GM18520 (cell line): ENCODE measurements around the gene AMH.

Experiments
- ATAC-seq: cut with Tn5 transposase; IDR thresholded peaks from one replicate; pipeline ENCODE4 v1.9.1; 2021; ENCODE audit not compliant: unreplicated experiment

Gene AMH

DNA sequence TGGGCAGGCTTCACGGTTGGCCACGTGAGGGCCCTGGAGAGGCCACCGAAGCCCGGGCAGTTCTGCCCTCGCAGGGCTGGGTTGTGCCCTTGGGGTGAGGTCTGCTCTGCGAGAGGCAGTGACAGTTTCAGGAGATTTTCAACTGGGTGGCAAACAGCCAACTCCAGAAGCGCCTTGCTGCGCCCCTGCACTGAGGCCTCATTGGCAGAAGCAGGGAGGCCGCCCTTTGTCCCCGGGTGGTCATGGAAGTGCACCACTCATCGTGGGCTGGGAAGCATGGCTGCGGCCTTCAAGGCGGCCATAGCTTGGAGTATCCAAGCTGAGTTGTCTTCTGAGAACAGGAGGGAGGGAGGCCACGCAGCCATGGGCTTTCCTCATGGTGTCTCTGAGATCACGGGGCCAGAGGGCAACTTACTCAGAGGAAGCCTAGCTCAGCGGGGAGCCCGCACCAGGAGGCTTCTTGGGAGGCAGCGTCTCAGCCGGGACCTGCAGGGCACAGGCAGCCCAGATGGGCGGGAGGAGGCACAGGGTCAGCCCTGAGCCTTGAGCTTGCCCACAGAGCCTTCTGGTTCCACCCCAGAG is 27.8 kb upstream of the AMH start:
- no peak for ATAC-seq

DNA sequence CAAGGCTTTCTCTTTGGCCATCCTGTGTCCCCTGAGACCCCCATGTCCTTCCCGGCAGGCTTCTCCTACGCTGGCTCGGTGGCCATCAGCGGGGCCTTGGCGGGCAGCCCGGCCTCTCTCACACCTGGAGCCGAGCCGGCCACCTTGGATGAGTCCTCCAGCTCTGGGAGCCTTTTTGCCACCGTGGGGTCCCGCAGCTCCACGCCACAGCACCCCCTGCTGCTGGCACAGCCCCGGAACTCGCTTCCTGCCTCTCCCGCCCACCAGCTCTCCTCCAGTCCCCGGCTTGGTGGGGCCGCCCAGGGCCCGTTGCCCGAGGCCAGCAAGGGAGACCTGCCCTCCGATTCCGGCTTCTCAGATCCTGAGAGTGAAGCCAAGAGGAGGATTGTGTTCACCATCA is 27.2 kb upstream of the AMH start:
- ATAC-seq = no peak

DNA sequence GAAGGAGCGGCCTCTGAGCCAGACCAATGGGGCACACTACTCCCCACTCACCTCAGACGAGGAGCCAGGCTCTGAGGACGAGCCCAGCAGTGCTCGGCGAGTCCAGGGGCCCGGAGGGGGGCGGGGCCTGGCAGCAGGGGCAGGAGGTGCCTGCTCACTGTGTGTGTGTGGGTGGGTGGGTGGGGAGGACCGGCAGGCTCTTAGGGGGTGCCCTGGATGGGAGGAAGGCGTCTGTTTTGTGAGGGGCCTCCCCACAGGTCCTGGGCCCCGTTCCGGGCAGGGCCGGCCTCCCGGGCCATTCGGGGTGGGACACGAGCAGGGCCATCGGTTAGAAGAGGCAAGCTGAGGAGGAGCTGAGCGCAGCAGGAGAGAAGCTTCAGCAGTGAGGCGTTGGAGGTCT is 25.7 kb upstream of the AMH start:
- ATAC-seq = no peak

DNA sequence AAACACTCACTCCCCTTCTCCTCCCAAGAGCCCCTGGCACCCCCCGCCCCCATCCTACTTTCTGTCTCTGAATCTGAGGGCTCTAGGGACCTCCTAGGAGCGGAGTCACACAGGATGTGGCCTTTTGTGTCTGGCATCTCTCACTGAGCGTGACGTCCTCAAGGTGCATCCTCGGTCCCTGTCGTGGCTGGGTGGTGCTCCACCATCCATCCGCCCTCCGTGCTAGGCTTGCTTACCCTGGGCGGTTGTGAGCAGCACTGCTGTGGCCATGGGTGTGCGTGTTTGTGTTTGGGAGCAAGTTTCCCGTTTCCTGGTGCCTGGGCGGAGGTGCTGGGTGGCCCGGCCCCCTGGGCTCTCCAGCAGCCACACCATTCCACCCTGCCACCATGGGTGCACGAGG is 25.2 kb upstream of the AMH start:
- no peak for ATAC-seq

DNA sequence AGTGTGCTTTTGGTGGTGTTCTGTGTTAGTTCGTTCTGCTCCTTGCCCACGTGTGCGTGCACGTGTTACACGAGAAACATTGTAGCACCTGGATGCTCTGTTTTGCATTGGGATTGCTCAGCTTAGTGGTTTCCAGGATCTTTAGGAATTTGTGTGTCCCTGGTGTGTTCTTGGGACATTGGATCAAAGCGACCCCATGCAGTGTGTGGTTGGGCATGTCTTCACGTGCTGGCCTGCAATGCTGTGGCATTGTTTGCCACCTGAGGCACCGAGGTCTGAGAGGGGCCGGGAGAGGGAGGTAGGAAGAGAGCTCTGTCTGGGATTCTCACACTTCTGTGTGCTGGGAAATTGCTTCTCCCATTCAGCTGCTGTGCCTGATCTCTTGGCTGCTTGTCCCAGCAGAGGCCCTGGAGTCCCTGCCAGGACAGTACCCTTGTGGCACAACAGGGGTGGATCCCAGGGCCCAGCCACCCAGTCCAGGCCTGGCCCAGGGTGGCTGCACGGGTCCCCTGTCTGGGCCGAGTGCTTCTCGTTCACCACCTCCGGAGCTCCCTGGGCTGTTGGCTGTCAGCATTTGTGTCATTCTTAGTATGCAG is 24.3 kb upstream of the AMH start:
- no peak for ATAC-seq

DNA sequence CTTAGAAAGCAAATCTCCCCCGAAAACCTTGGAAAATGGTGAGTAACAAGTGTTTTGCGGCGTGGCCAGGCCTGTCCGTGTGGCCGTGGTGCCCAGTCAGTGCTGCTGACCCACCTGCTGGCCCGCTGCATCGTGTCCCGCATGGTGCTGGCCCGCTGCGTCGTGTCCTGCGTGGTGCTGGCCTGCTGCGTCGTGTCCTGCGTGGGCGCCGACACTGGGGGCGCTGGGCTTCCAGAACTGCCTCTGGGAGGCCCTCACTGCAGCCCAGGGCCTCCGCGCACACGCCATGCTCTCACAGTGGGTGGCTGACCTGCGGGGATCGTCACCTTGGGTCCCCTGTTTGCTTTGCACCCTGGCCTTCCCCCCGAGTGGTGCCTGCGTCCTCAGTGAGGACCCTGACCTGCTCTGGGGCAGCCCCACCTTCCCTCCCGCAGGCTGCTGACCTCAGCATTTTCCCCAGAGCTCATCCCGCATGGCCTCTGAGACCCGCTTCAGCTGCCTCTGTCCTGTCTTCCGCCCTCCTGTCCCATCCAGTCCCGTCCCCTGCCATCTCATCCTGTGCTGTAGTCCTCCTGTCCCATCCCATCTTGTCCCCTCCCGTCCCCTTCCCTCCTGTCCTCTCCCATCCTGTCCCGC is 23.6 kb upstream of the AMH start:
- no peak for ATAC-seq

DNA sequence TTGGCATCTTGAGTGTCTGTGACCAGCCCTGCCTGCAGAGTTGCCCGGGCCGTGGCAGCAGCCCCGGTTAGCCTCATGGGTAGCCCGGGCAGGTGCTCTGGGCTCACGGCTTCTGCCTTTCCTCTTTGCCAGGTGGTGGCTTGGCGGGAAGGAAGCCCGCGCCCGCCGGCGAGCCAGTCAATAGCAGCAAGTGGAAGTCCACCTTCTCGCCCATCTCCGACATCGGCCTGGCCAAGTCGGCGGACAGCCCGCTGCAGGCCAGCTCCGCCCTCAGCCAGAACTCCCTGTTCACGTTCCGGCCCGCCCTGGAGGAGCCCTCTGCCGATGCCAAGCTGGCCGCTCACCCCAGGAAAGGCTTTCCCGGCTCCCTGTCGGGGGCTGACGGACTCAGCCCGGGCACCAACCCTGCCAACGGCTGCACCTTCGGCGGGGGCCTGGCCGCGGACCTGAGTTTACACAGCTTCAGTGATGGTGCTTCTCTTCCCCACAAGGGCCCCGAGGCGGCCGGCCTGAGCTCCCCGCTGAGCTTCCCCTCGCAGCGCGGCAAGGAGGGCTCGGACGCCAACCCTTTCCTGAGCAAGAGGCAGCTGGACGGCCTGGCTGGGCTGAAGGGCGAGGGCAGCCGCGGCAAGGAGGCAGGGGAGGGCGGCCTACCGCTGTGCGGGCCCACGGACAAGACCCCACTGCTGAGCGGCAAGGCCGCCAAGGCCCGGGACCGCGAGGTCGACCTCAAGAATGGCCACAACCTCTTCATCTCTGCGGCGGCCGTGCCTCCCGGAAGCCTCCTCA is 22.9 kb upstream of the AMH start:
- no peak for ATAC-seq

DNA sequence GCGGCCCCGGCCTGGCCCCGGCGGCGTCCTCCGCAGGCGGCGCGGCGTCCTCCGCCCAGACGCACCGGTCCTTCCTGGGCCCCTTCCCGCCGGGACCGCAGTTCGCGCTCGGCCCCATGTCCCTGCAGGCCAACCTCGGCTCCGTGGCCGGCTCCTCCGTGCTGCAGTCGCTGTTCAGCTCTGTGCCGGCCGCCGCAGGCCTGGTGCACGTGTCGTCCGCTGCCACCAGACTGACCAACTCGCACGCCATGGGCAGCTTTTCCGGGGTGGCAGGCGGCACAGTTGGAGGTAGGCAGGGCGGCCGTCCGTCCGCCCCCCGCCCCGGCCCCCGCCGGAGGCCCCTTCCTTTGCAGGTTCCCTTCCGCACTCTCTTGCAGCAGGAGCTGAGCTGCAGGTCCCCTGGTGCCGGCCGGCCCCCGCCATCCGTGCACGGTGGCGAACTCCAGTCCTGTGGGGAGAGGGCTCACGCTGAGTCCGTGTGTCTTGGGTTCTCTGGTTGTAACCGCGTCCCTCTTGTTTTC is 22.2 kb upstream of the AMH start:
- ATAC-seq = no peak

DNA sequence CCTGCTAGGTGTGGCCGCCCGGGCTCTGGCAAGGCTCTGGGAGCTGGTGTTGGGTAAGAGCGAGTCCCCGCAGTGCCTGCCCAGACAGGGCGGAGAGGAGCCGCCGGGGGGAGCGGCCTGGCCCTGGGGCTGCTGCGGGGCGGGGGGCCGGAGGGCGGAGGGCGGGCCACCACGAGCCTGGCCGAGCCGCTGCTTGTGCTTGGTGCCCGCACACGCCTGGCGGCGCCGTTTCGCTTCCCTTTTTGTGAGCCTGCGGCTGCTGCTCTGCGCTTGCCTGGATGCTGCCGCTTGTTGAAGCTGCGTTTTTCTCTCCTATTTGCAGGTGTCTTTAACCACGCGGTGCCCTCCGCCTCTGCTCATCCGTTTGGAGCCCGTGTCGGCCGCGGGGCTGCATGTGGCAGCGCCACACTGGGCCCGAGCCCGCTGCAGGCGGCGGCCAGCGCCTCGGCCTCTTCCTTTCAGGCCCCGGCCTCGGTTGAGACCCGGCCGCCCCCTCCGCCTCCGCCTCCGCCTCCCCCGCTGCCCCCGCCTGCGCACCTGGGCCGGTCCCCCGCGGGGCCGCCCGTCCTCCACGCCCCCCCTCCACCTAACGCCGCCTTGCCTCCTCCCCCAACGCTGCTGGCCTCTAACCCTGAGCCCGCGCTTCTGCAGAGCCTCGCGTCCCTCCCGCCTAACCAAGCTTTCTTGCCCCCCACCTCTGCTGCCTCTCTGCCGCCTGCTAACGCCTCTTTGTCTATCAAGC is 21.5 kb upstream of the AMH start:
- no peak for ATAC-seq

DNA sequence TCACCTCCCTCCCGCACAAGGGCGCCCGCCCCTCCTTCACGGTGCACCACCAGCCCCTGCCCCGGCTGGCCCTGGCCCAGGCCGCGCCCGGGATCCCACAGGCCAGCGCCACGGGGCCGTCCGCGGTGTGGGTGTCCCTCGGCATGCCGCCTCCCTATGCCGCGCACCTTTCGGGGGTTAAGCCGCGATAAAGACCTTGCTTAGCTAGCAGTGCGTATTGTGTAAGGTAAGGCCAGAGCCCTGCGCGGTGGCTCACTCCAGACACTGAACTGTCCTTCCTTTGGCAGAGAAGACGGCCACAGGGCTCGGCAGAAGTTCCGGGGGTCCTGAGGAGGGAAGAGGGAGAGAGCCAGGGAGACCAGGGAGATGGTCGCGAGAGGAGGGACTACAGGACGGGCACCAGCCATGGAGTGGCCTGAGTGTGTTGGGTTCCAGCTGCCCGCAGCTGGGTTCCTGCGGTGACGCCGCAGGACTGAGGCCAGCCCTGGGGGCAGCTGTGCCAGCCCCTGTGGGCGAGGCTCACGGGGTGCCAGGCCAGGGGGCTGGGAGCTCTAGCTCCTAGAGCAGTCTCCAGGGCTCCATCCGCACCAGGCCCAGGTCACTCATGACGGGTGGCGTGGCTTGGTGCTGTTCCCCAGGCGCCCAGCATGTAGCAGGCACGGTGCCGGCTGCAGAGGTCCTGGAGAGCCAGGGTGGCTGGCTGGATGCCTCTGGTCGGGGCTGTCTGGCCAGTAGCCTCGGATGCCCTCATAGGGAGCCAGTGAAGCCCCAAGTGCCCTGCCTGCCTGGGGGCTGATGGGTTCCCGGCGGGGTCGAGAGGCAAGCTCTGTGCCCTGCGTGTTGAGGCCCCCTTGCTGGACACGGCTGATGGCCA is 20.7 kb upstream of the AMH start:
- ATAC-seq = no peak

DNA sequence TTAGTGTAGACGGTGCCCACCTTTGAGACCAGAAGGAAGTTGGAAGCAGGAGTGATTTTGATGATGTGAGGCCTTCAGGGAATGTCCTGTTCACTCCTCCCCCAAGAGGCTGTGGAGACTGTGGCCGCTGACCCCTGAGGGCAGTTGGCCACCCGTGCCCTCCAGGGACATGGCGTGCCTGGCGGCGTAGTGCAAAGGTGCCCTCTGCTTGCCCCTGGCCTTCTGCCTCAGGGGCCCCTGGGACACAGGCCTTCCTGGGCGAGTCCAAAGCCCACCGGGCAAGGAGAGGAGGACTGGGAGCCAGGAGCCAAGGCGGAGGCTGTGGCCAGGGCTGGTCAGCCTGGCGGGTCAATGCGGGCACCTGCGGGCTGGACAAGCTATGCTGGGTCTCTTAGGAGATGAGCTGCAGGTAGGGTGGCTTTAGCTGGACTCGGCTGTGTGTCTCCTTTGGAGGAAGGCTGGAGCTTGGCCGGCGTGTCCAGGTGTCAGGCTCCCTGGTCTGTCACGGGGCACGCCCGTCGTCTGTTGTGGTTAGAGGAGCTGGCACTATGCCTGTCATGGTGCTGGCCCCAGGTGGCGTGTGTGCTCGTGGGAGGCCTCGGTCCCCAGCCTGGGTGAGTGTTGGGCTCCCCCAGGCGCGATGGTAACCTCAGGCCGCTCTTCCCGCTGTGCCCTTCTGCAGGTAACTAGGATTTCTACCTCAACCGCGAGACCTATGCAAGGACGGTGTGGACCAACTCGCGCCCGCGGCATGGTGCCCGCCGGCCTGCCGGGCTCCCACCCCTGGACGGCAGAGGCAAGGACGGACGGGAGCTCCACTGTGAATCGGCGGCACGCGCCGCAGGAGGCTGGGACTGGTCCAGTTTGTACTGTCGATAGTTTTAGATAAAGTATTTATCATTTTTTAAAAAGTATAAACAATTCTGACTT is 19.8 kb upstream of the AMH start:
- ATAC-seq = no peak

DNA sequence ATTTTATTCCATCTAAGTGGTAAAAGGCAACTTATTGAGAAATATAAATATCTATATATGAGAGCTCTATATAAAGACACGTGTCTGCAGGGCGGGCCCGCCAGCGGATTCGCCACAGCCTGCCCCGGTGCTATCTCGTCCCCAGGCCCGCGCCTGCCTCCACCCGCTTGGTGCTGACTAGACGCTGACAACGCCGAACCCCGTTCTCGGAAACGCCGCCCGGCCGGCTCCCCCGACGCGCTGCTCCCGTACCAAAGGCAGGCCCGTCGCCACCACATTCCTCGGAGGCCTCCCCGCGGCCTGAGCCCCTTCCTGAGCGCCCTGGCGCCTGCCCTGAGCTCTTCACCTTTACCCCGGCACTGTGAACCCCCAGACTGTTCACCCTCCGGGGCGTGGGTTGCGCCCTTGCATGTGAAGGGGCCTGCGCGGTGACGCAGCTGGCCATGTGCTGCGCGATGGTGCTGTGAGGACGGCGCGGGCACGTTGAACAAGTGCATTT is 19.0 kb upstream of the AMH start:
- ATAC-seq = no peak

DNA sequence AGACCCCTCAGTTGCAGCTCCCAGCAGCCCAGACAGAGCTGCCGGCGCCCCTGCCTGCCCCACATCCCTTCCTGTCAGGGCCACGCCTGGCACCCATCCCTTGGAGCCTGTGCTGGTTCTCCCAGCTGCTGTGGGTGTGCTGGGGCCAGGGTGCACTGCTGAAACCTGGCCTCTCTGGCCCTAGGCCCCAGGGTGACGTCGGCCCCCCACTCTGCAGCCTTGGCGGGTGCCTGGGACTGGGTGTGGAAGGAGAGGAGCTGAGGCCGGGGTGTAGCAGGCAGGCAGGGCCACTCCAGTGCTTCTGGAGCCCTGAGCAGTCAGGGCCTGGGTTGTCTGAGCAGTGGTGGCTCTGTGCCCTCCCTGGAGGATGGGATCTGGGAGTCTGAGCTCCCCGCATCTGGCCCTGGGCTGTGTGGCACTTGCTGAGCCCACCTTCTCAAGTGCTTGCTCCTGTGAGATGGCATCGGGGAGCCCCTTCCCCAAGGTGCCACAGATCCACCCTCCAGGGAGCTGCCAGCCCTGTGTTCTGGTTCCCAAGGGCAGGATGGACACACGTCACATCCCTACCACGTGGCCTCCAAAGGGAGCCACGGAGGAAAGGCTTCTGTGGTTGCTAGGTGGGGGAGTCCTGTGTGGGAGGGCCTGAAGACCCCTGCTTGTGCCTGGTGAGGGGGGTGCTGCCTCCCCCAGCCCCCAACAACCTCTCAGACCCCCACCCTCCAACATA is 18.2 kb upstream of the AMH start:
- ATAC-seq = no peak

DNA sequence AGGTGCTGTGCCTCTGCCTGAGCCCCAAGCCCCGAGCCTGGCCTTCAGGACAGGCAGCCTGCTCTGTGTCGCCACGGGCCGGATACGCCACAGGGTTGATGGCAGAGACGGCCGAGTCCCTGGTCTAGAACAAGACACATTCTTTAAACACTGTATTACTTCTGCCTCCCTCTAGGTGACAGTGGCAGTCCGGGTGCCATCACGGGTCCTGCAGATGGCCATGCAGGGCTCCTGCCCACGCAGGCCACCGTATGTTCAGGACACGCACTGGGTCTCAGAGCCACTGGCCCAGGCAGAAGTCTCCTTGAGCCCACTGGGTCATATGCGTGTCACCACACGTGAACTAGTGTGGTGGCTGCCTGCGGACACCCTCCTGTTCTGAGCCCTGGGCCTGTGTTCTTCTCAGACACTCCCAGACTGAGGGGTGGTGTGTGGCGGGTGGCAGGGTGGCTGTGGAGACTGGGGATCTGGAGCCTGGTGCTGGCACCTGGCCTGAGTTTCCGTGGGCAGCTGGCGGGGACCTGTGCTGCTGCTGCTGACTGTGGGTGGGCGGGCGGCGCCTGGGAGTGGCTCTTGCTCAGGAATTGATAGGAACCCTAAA is 17.4 kb upstream of the AMH start:
- no peak for ATAC-seq

DNA sequence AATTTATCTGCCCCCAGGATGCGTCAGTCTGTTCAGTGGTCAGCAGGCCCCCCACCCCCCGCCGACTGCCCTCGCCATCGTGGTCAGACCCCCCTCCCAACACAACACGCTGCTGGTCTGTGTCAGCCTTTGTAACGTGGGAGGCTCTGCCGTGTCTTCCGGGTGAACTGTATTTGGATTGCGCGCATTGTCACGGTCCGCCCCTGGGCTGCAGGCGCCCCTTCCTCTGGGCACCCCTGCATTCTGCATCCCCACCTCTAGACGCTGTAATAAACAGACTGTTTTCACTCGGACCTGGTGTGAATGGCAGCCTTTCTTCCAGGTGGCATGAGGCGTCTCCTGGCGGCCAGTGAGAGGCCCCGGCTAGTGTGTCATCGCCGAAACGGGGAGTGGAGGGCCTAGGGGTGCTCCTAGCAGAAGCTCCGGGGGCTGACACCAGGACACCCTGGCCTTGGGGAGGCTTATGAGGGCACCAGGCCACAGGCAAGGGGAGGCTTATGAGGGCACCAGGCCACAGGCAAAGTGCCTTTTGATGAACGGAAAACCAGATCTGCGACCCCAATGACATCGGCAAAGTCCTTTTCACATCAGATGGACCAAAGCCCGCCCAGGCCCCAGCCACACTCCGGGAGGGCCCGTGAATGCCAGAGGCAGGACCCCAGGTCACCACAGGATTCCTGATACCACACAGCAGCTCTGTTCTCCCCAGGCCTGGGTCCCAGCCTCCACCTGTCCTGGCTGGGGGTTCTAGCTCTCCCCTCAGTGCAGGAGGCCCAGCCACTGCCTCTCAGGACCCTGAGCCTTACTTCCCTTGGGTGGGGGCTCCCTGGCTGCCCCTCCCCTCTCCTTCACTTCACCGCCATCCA is 16.6 kb upstream of the AMH start:
- ATAC-seq = no peak

DNA sequence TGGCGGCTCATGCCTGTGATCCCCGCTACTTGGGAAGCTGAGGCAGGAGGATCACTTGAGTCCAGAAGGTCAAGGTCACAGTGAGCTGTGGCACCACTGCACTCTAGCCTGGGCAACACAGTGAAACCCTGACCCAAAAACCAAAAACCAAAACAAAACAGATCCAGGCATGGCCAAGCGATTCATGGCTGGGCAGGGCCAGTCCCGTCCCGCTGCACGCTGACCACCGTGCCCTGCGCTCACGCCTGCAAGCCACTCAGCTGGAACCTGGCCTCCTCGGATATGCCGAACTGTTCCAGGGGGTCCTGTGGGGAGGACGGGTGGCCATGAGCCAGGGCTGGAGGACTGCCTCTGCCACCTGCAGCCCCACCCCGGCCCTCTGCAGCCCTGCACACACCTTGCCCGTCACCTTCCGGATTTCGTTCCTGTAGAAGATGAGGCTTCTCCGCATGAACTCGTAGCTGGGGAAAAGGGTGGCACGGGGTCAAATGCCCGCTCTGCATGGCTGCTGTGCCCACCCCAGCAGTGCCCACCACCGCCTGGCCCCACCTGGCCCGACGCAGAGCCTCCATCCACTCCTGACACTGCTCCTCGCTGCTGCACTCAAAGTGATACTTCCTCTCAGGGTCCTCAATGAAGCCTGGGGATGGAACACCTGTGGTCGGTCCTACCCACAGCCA is 15.4 kb upstream of the AMH start:
- no peak for ATAC-seq
